Activated B cell treated with CpG ODN at 0.5 μM for 24 hours (primary cell): ENCODE measurements around the gene RPS2. TPM values are rescaled to one million over a fixed set of nuclear protein-coding genes. Genes with fewer than 3 reads are reported as not detected.

Source experiments
- ATAC-seq: fragments of 200-7000 bp; cut with Tn5 transposase; one replicate; pipeline ENCODE4 v1.10.0; 2021; ENCODE audit warnings: low read depth, mild to moderate bottlenecking, moderate library complexity
- CTCF ChIA-PET: fragments of 350-600 bp; sonication (Branson Sonifier 250); formaldehyde crosslinking; loops from one replicate; lab custom pipeline; 2021; ENCODE audit warnings: antibody characterized with exemption; lab: Charles Lee
- POLR2A ChIA-PET: fragments of 350-600 bp; sonication (Branson Sonifier 250); formaldehyde crosslinking; loops from one replicate; lab custom pipeline; 2021; ENCODE audit warnings: antibody characterized with exemption; lab: Charles Lee
- DNase-seq: peaks from one replicate; pipeline ENCODE4 v3.0.0; 2022
- H3K27ac Mint-ChIP-seq: one replicate; pipeline ENCODE4 v1.8.0; 2020; ENCODE audit warnings: mixed read lengths
- H3K27me3 Mint-ChIP-seq: one replicate; pipeline ENCODE4 v1.8.0; 2021; ENCODE audit warnings: mixed read lengths
- H3K36me3 Mint-ChIP-seq: one replicate; pipeline ENCODE4 v1.8.0; 2021; ENCODE audit warnings: low read depth, mixed read lengths
- H3K4me1 Mint-ChIP-seq: one replicate; pipeline ENCODE4 v1.8.0; 2021; ENCODE audit warnings: mixed read lengths
- H3K4me3 Mint-ChIP-seq: one replicate; pipeline ENCODE4 v1.8.0; 2020; ENCODE audit warnings: mild to moderate bottlenecking, mixed read lengths
- H3K9me3 Mint-ChIP-seq: one replicate; pipeline ENCODE4 v1.8.0; 2020; ENCODE audit warnings: mixed read lengths
- CTCF ChIP-seq: fragments of 200-600 bp; IDR thresholded peaks from one replicate; pipeline ENCODE4 v1.8.0; 2022; ENCODE audit warnings: antibody characterized with exemption, mild to moderate bottlenecking
- intact Hi-C: fragments of 100-400 bp; cut with micrococcal nuclease; formaldehyde crosslinking; loops from one replicate; pipeline ENCODE4 v1.15.1; 2024
- total RNA-seq: library from RNA; stranded (reverse); gene quantifications from 2 replicates; pipeline ENCODE4 v1.2.3, GENCODE V29; 2022

RPS2 gene
- total RNA-seq, 1 donor from 2014 or later, result 5,116 TPM

DNA sequence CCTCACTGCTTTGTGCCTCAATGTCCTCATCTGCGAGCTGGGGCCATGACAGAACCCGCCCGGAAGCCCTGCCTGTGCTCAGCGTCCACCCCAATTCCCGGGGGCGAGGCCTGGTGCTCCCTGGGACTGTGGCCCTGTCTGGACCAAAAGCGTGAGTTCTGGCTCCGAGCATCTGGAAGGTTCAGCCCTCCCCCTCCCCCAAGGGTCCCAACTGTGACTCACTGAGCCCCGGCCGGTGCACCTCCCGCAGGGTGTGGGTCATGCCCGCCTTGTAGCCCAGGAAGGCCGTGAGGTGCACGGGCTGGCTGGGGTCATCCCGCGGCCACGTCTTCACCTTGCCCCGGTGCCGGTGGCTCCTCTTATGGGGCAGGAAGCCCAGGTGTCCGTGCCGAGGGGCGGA lies 10.9 kb downstream of the RPS2 start:
- POLR2A ChIA-PET, result no interaction called here

DNA sequence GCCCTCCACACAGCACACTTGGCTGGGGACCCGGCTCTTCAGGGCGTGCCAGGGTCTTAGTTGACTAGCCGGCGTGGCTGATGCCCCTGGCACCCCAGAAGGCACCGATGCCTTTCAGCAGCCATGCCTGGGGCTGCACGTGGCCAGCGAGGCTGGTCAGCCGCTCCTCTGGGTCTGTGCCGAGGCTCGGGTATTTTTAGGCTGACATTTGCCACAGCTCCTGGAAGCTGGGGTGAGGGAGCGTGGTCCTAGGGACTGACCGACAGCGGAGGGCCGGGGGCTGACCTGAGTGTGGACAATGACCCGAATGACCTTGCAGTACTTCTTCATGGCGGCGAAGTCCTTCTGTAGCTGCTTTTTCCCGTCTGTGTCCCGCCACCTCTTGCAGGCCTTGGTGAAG lies 14.1 kb downstream of the RPS2 start:
- H3K36me3 Mint-ChIP-seq, result no peaks in the 10 kb centered on the region
- H3K4me3 Mint-ChIP-seq, result no peak overlapping the region
- no peaks in the 10 kb centered on the region for H3K27me3 Mint-ChIP-seq
- no peak for TF ChIP-seq CTCF
- ATAC-seq (no peak), DNase-seq (no peak)
- CTCF ChIA-PET, result no interaction called here
- no peaks in the 10 kb centered on the region for H3K4me1 Mint-ChIP-seq
- intact Hi-C loops, result no loop called here
- no peak overlapping the region for H3K27ac Mint-ChIP-seq
- POLR2A ChIA-PET, result interaction anchor here (3.0 kb wide), 1 partner anchor 14 kb away, joined by 9 read pairs; the partner anchor contains the start of gene RPS2
- no peaks in the 10 kb centered on the region for H3K9me3 Mint-ChIP-seq

More for the DNA sequence above, 10.9 kb downstream of the RPS2 start:
- no peaks in the 10 kb centered on the region for H3K4me1 Mint-ChIP-seq
- TF ChIP-seq CTCF, result no peak
- H3K27me3 Mint-ChIP-seq, result no peaks in the 10 kb centered on the region
- H3K4me3 Mint-ChIP-seq, result no peak overlapping the region
- H3K9me3 Mint-ChIP-seq, result no peaks in the 10 kb centered on the region
- intact Hi-C loops, result no loop called here
- CTCF ChIA-PET, result interaction anchor here (0.7 kb wide), 1 partner anchor 176 kb away, joined by 3 read pairs; no protein-coding TSS in a partner anchor
- ATAC-seq, result no peak
- no peak overlapping the region for H3K27ac Mint-ChIP-seq
- no peak for DNase-seq
- no peaks in the 10 kb centered on the region for H3K36me3 Mint-ChIP-seq

DNA sequence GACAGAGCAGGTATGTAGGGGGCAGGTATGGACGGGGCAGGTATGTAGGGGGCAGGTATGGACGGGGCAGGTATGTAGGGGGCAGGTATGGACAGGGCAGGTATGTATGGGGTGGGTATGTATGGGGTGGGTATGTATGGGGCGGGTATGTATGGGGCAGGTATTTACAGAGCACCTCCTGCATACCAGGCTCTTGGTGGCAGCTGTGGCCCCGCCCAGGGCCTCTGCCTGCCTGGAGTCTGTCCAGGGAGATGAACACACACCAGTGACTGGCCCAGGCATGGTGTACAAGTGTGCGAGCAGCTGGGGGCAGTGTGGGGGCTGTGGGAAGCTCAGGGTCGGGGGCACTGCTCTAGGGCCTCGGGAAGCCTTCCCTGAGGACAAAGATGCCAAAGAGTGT lies 14.6 kb downstream of the RPS2 start:
- ChIA-PET CTCF (no interaction called here), POLR2A (interaction anchor here (3.0 kb wide), 1 partner anchor 14 kb away, joined by 9 read pairs; the partner anchor contains the start of gene RPS2)
- Mint-ChIP-seq H3K4me1 (no peaks in the 10 kb centered on the region), H3K9me3 (no peaks in the 10 kb centered on the region), H3K4me3 (no peak overlapping the region), H3K36me3 (no peaks in the 10 kb centered on the region), H3K27ac (no peak overlapping the region), H3K27me3 (no peaks in the 10 kb centered on the region)
- no peak for DNase-seq
- intact Hi-C loops, result no loop called here
- no peak for ATAC-seq
- TF ChIP-seq CTCF, result no peak

- Mint-ChIP-seq H3K9me3 (no peaks in the 10 kb centered on the region), H3K4me1 (no peaks in the 10 kb centered on the region), H3K4me3 (no peak overlapping the region), H3K27me3 (no peaks in the 10 kb centered on the region), H3K27ac (no peak overlapping the region), H3K36me3 (no peaks in the 10 kb centered on the region)
- POLR2A ChIA-PET, result interaction anchor here (0.7 to 3.0 kb wide), 3 partner anchors 15 to 17 kb away, joined by 4 to 9 read pairs (median 9); partner anchors contain the start of gene RPS2
- no peak for TF ChIP-seq CTCF
- no peak for ATAC-seq
- intact Hi-C loops, result no loop called here
- DNase-seq, result no peak
- CTCF ChIA-PET, result no interaction called here
These were observed 15.1 kb downstream of the RPS2 start for GRCh38 chr16:1949507-1949906.

GRCh38 chr16:1947369-1947670 lies 17.3 kb downstream of the RPS2 start:
- CTCF ChIA-PET, result no interaction called here
- Mint-ChIP-seq H3K4me3 (no peak overlapping the region), H3K9me3 (no peaks in the 10 kb centered on the region), H3K27me3 (no peaks in the 10 kb centered on the region), H3K27ac (no peak overlapping the region), H3K36me3 (no peaks in the 10 kb centered on the region), H3K4me1 (peaks cover 13% of the 10 kb centered on the region)
- intact Hi-C loops, result no loop called here
- no peak for TF ChIP-seq CTCF
- POLR2A ChIA-PET, result no interaction called here
- DNase-seq (no peak), ATAC-seq (no peak)
